ENCODE measurements around the gene SNX9.
"Not testable (repeated sequence)": the region's sequence is repeated elsewhere in the genome, so short reads cannot be mapped to it uniquely, and the experiment has no call there.

Gene SNX9

DNA sequence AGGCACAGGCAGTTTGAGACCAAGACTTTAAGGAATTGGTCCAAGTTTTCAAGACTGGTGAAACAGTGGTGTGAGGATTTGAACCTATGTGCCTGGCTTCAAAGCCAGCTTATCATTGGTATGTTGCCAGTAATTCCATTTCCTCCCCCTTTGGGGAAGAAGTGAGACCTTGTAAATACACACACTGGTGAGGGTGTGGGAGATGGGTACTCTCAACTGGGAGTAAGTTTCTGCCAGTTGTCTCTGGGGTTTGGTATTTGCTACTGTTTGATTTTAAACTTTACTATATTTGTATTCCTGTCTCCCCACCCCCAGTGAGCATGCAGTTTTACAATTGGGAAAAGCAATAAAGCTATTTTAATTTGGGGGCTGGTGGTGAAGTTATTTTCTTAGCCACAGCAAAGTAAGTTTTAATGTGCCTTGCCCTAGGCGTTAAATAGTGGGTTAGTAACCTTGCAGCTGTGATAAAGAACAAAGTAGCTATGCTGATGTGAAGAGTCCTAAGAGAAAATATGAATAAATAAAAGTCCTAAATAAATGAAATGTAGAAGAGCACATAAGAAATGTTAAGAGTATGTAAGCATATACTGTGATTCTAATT is 31.0 kb downstream of the SNX9 start:
- no peak for DNase-seq (ENCODE audit: low read depth in 2 of 3, low spot score in 1 of 3)

- DNase-seq (ENCODE audit: low read depth in 2 of 3, low spot score in 1 of 3) = no peak
These were observed 32.3 kb downstream of the SNX9 start for GRCh38 chr6:157855325-157855724.

DNA sequence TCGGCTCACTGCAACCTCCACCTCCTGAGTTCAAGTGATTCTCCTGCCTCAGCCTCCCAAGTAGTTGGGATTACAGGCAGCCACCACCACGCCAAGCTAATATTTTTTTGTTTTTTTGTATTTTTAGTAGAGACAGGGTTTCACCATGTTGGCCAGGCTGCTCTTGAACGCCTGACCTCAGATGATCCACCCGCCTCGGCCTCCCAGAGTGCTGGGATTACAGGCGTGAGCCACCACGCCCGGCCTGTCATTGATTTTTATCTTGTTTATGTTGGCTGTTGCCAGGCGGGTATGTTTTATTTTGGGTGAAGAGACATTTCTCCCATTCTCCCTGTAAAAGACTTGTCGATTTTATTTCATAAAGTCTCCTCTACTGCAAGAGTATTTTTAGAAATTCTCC is 32.8 kb downstream of the SNX9 start:
- DNase-seq (ENCODE audit: low read depth in 2 of 3, low spot score in 1 of 3) = not testable (repeated sequence)

DNA sequence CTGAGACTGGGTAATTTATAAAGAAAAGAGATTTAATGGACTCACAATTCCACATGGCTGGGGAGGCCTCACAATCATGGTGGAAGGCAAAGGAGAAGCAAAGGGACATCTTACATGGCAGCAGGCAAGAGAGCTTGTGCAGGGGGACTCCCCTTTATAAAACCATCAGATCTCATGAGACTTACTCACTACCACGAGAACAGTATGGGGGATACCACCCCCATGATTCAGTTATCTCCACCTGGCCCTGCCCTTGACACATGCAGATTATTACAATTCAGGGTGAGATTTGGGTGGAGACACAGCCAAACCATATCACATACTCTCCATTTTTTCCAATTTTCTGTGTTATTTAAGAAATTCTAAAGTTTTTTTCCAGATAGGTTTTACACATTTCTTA is 35.6 kb downstream of the SNX9 start:
- DNase-seq (ENCODE audit: low read depth in 2 of 3, low spot score in 1 of 3) = not testable (repeated sequence)

DNA sequence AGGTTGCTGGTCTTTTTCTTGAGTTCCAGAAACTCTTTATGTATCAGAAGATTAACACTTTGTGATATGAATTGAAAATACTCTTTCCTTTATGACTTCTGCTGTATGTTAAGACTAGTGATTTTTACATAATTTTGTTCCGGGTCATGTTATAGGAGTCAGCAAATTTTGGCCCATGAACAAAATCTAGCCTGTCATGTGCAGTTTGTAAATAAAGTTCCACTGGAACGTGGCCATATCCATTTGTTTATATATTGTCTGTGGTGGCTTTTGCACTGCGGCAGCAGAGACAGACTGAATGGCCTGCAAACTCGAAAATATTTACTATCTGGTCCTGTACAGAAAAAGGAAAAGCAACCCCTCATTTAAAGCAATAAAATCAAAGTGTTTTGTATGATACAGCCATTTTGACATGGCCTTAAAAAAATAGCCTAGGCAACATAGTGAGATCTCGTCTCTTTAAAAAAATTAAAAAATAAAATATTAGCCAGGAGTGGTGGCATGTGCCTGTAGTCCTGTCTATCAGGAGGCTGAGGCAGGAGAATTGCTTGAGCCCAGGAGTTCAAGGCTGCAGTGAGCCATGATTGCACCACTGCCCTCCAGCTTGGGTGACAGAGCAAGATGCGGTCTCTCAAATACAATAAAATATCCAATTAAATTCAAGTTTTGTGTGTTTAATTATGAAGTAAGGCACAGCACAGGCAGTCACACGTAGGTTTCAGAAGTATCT is 36.9 kb downstream of the SNX9 start:
- no peak for DNase-seq (ENCODE audit: low read depth in 2 of 3, low spot score in 1 of 3)

- DNase-seq (ENCODE audit: low read depth in 2 of 3, low spot score in 1 of 3) = no peak
These were observed 37.5 kb downstream of the SNX9 start for GRCh38 chr6:157860505-157860991.

- DNase-seq (ENCODE audit: low read depth in 2 of 3, low spot score in 1 of 3) = no peak
These were observed 38.1 kb downstream of the SNX9 start for GRCh38 chr6:157861184-157861583.

DNA sequence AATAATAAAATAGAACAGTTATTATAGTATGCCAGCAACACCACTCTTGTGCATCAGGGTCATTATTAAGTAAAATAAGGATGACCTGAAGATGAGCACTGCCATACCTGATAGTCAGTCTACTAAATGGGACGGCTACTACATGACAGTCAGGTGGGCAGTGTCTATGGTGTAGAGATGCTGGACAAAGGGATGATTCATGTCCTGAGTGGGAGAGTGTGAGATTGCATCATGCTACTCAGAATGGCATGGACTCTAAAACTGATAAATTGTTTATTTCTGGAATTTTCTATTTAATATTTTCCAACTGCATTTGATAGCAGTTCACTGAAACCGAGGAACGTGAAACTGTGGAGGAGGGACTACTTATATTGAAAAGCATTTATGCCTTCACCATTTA is 38.8 kb downstream of the SNX9 start:
- DNase-seq (ENCODE audit: low read depth in 2 of 3, low spot score in 1 of 3) = no peak

- DNase-seq (ENCODE audit: low read depth in 2 of 3, low spot score in 1 of 3) = no peak
These were observed 39.7 kb downstream of the SNX9 start for GRCh38 chr6:157862706-157863105.

GRCh38 chr6:157864185-157864761 is 41.2 kb downstream of the SNX9 start:
- no peak for DNase-seq (ENCODE audit: low read depth in 2 of 3, low spot score in 1 of 3)

DNA sequence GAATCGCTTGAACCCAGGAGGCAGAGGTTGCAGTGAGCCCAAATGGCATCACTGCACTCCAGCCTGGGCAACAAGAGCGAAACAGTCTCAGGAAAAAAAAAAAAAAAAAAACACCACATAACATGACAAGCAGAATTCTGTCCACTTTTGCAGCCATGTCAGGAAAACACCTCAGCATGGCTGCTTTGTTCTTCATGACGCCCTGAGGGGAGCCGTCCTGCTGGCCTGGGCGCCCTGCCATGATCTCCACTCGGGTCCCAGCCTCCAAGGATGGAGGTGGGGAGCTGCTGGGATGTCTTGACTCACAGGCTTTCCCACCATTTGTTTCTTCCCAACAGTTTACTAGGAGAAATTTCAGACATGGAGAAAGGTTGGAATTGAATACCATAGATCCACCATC is 42.2 kb downstream of the SNX9 start:
- no peak for DNase-seq (ENCODE audit: low read depth in 2 of 3, low spot score in 1 of 3)

GRCh38 chr6:157867155-157867559 is 44.1 kb downstream of the SNX9 start:
- no peak for DNase-seq (ENCODE audit: low read depth in 2 of 3, low spot score in 1 of 3)

- DNase-seq (ENCODE audit: low read depth in 2 of 3, low spot score in 1 of 3) = no peak
These were observed 44.9 kb downstream of the SNX9 start for GRCh38 chr6:157867981-157868380.

DNA sequence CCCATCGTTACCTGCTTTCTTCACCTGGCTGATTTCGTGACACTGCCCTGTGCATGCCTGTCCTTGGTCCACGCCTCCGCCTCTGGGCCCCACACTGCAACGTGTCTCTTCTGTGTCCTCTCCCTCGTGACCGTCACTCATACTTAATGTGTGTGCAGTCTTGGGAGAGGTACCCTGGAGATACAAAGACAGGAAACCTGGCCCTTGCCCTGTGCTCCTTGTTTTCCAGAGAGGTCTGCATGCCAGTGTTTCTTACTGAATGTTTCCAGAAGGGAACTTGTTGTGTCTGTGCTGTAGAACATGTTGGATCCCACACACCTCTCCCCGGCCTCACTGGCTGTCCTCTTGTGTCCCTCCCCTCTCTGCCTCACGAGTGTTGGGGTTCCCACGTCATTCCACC is 45.8 kb downstream of the SNX9 start:
- DNase-seq (ENCODE audit: low read depth in 2 of 3, low spot score in 1 of 3) = no peak

- no peak for DNase-seq (ENCODE audit: low read depth in 2 of 3, low spot score in 1 of 3)
These were observed 46.7 kb downstream of the SNX9 start for GRCh38 chr6:157869673-157870302.

DNA sequence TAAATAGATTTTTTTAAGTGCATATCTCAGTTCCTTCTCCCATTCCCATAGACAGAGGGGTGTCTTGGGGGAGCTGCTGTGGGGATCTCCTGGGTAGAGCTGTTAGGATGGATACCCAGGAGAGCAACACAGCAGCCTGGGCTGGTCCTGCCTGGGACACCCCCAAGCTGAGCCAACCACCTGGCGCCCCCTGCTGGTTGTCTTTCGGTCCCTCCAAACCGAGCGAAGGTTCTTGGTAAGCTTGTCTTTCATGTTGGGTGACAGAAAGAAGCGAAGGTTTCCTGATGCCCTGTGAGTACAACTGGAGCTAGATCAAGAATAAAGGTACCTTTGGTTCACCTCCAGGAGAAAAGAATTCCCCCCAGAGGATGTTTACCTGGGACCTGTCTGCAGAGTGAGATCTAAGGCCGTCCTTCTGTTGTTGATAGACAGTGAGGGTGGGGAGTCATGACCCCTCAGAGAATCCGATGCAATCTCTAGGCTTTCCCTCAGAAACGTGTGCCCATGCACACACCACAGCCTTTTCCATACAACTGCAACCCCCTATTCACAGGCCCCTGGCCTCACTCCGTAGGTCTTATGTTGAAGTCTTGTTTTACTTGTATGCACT is 50.8 kb downstream of the SNX9 start:
- DNase-seq (ENCODE audit: low read depth in 2 of 3, low spot score in 1 of 3) = peak; percentile 78 to 87 (median 82)

GRCh38 chr6:157877149-157877548 is 54.1 kb downstream of the SNX9 start:
- no peak for DNase-seq (ENCODE audit: low read depth in 2 of 3, low spot score in 1 of 3)

- DNase-seq (ENCODE audit: low read depth in 2 of 3, low spot score in 1 of 3) = no peak
These were observed 54.8 kb downstream of the SNX9 start for GRCh38 chr6:157877573-157878438.

DNA sequence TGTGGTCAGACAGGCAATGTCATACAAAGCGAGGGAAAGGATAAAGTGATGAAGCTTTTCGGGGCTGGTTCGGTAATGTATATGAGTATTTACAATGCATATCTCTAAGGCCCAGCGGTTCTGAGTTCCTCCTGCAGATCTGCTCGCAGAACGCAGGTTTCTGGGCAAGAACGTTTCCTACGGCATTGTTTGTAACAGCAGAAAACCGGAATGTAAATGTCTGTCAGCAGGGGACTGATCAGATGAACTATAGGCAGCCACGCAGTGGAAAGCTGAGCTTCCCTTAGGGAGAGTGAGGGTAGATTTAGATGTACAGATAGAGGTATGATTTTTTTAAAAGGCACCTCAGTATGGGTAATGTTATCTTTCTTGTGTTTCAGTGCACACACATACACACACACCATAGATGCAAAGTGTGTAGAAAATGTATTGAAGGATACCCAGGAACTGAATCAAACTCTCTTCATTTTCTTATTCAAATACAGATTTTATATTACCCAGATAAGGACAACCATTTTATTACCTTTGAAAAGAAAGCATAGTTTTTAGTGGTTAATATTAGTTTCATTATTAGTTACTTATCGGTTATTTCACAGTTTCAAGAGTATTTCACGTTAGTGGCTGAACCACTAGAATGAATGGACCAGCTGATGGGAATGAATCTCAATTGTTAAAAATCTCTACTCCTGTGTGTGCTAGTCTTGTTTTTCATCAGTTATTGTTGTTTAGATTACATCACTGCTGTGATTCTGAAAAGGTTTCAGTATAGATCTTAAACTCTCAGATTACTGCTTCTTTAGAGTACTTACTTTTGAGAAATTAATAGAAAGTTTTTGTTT is 56.2 kb downstream of the SNX9 start:
- no peak for DNase-seq (ENCODE audit: low read depth in 2 of 3, low spot score in 1 of 3)

DNA sequence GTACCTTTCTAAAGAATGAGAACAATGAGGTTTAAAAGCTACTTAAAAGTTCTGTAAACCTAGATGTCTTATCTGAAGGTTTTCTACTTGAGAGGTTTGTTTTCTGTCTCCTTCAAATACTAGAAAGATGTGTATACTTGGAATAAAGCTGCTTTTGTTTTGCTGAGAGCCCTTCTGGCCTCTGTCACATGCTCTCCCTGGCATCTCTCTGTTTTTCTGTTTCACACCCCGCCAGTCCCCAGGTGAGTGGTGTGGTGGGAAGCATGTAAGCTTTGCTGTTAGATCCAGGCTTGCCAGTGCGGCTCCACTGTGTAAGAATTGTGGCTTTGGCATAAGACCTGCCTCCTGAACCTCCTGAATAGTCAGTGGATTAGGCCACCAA is 56.8 kb downstream of the SNX9 start:
- DNase-seq (ENCODE audit: low read depth in 2 of 3, low spot score in 1 of 3) = no peak

All from stimulated activated CD4-positive, alpha-beta T cell treated with anti-CD3 and anti-CD28 coated beads, Interleukin-12 subunit alpha, Interleukin-12 subunit beta, amount 100 ng/mL, for 48 hours (primary cell).